Parathyroid adenoma (tissue), 2 donors: Measurements from ENCODE around the gene AFF4.

Experiments used
- H2AFZ ChIP-seq: fragments of 300-600 bp; sonication (generic); one replicate; pipeline ENCODE4 v1.7.0; 2017; ENCODE audit warnings: antibody characterized with exemption, mild to moderate bottlenecking
- H3K27ac ChIP-seq: fragments of 300-600 bp; sonication (generic); one replicate; pipeline ENCODE4 v1.7.0; 2017
- H3K27me3 ChIP-seq: fragments of 300-600 bp; sonication (generic); one replicate; pipeline ENCODE4 v1.7.0; 2017; ENCODE audit warnings: low read length; ENCODE audit not compliant: control insufficient read depth, insufficient read depth
- H3K36me3 ChIP-seq: fragments of 300-600 bp; sonication (generic); one replicate; pipeline ENCODE4 v1.7.0; 2017; ENCODE audit warnings: low read length; ENCODE audit not compliant: control insufficient read depth, insufficient read depth
- H3K4me1 ChIP-seq: fragments of 300-600 bp; sonication (generic); one replicate; pipeline ENCODE4 v1.7.0; 2017; ENCODE audit warnings: control low read depth
- H3K4me2 ChIP-seq: fragments of 300-600 bp; sonication (generic); one replicate; pipeline ENCODE4 v1.7.0; 2017; ENCODE audit warnings: low read length
- H3K4me3 ChIP-seq: fragments of 300-600 bp; sonication (generic); one replicate; pipeline ENCODE4 v1.7.0; 2017; ENCODE audit warnings: low read depth, low read length
- H3K79me2 ChIP-seq: fragments of 300-600 bp; sonication (generic); one replicate; pipeline ENCODE4 v1.7.0; 2017; ENCODE audit warnings: control low read depth
- H3K9ac ChIP-seq: fragments of 300-600 bp; sonication (generic); one replicate; pipeline ENCODE4 v1.7.0; 2017; ENCODE audit warnings: mild to moderate bottlenecking
- H3K9me3 ChIP-seq: fragments of 300-600 bp; sonication (generic); one replicate; pipeline ENCODE4 v1.7.0; 2017; ENCODE audit warnings: low read length; ENCODE audit not compliant: control insufficient read depth
- CTCF ChIP-seq: fragments of 300-600 bp; sonication (generic); IDR thresholded peaks from one replicate; pipeline ENCODE4 v1.7.0; 2017; ENCODE audit warnings: antibody characterized with exemption, mild to moderate bottlenecking
- donor health status: primary hyperparathyroidism.

AFF4 gene

GRCh38 chr5:132943362-132944022, 19.9 kb downstream of the AFF4 start:
- Histone ChIP-seq H3K9me3 (no peaks in the 10 kb centered on the region), H3K4me3 (no peak overlapping the region), H2AFZ (no peak overlapping the region), H3K27ac (no peak overlapping the region), H3K79me2 (peaks cover 75% of the 10 kb centered on the region), H3K27me3 (no peaks in the 10 kb centered on the region), H3K4me1 (peaks cover 17% of the 10 kb centered on the region), H3K9ac (no peak overlapping the region), H3K4me2 (no peak overlapping the region), H3K36me3 (no peaks in the 10 kb centered on the region)
- no peak for TF ChIP-seq CTCF

GRCh38 chr5:132941331-132941730, 22.1 kb downstream of the AFF4 start:
- Histone ChIP-seq H3K27me3 (no peaks in the 10 kb centered on the region), H3K36me3 (no peaks in the 10 kb centered on the region), H3K27ac (no peak overlapping the region), H3K9me3 (no peaks in the 10 kb centered on the region), H3K4me3 (no peak overlapping the region), H3K9ac (no peak overlapping the region), H3K4me2 (no peak overlapping the region), H3K4me1 (peaks cover 24% of the 10 kb centered on the region), H3K79me2 (peaks cover 68% of the 10 kb centered on the region), H2AFZ (no peak overlapping the region)
- no peak for TF ChIP-seq CTCF

GRCh38 chr5:132928062-132928407, 35.4 kb downstream of the AFF4 start:
- H3K9ac ChIP-seq: no peak overlapping the region
- no peaks in the 10 kb centered on the region for H3K4me1 ChIP-seq
- no peaks in the 10 kb centered on the region for H3K9me3 ChIP-seq
- no peaks in the 10 kb centered on the region for H3K36me3 ChIP-seq
- TF ChIP-seq CTCF: no peak
- H2AFZ ChIP-seq: no peak overlapping the region
- H3K27me3 ChIP-seq: no peaks in the 10 kb centered on the region
- no peak overlapping the region for H3K4me3 ChIP-seq
- H3K79me2 ChIP-seq: peaks cover 43% of the 10 kb centered on the region
- no peak overlapping the region for H3K4me2 ChIP-seq
- H3K27ac ChIP-seq: no peak overlapping the region

- Histone ChIP-seq H3K79me2 (peaks cover 41% of the 10 kb centered on the region), H3K4me2 (no peak overlapping the region), H3K36me3 (no peaks in the 10 kb centered on the region)
Measured at GRCh38 chr5:132927355-132928061, 35.9 kb downstream of the AFF4 start.

More at GRCh38 chr5:132927355-132928061, 35.9 kb downstream of the AFF4 start:
- Histone ChIP-seq H3K9ac (no peak overlapping the region), H3K27me3 (no peaks in the 10 kb centered on the region), H3K27ac (no peak overlapping the region), H3K9me3 (no peaks in the 10 kb centered on the region), H3K4me3 (no peak overlapping the region), H3K4me1 (no peaks in the 10 kb centered on the region), H2AFZ (no peak overlapping the region)
- no peak for TF ChIP-seq CTCF
